Left ventricle myocardium inferior (tissue), 1 donor: Measurements from ENCODE around the gene KLK2. TPM values are rescaled to one million over a fixed set of nuclear protein-coding genes. Genes with fewer than 3 reads are reported as not detected.

ENCODE experiments used
- DNase-seq: peaks from one replicate; pipeline ENCODE4 v3.0.0-alpha.2; 2020
- H3K27ac ChIP-seq: fragments of 200-600 bp; replicated peaks from 2 replicates; pipeline ENCODE4 v1.8.0; 2021
- H3K27me3 ChIP-seq: fragments of 200-600 bp; 2 replicates; pipeline ENCODE4 v1.8.0; 2021; ENCODE audit warnings: low read depth
- H3K36me3 ChIP-seq: fragments of 200-600 bp; 2 replicates; pipeline ENCODE4 v1.8.0; 2021
- H3K4me1 ChIP-seq: fragments of 200-600 bp; 2 replicates; pipeline ENCODE4 v1.8.0; 2021
- H3K4me3 ChIP-seq: fragments of 200-600 bp; 2 replicates; pipeline ENCODE4 v1.8.0; 2021; ENCODE audit warnings: mild to moderate bottlenecking, moderate library complexity
- H3K9me3 ChIP-seq: fragments of 200-600 bp; replicated peaks from 2 replicates; pipeline ENCODE4 v1.8.0; 2021
- CTCF ChIP-seq: fragments of 200-600 bp; IDR thresholded peaks from 2 replicates; pipeline ENCODE4 v1.8.0; 2021; ENCODE audit warnings: antibody characterized with exemption, mild to moderate bottlenecking, borderline replicate concordance
- intact Hi-C: fragments of 100-400 bp; cut with micrococcal nuclease; formaldehyde crosslinking; loops from one replicate; pipeline ENCODE4 v1.11.0; 2022
- total RNA-seq: library from RNA; stranded (reverse); fragmentation: NEBNext Ultra II Directional; extraction: Animal tissue kit (Norgen Biotek cat#: 25700); gene quantifications from one replicate; pipeline ENCODE4 v1.2.1, GENCODE V29; 2021
- donor health status: DM: no; HTN: yes; CAD: no; lungs with severe emphysema.

Gene KLK2
- total RNA-seq, 1 donor from 2014 or later, result not detected

DNA sequence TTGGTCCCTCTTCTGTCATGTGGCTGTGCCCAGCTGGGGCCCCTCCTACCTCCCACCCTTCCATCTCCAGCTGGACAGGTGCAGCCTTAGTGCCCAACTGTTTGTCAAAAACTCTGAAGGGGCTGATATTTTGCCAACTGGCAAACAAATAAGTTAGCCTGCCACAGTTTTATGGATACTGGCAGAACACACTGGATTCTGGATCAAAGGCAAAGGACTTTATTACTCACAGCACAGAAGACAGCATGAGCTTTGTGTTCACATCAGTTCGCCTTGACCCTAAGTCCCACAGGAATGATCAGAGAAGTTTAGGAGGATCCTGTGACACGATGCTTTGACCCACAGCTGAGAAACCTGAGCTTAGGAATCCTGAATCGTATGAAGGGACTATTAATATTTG is 16.4 kb downstream of the KLK2 start:
- DNase-seq, result no peak
- no peak for TF ChIP-seq CTCF
- Histone ChIP-seq H3K4me1 (no peaks in the 10 kb centered on the region), H3K9me3 (no peaks in the 10 kb centered on the region), H3K4me3 (no peak overlapping the region), H3K27me3 (peaks cover 97% of the 10 kb centered on the region), H3K27ac (no peak overlapping the region), H3K36me3 (no peaks in the 10 kb centered on the region)
- intact Hi-C loops, result no loop called here

DNA sequence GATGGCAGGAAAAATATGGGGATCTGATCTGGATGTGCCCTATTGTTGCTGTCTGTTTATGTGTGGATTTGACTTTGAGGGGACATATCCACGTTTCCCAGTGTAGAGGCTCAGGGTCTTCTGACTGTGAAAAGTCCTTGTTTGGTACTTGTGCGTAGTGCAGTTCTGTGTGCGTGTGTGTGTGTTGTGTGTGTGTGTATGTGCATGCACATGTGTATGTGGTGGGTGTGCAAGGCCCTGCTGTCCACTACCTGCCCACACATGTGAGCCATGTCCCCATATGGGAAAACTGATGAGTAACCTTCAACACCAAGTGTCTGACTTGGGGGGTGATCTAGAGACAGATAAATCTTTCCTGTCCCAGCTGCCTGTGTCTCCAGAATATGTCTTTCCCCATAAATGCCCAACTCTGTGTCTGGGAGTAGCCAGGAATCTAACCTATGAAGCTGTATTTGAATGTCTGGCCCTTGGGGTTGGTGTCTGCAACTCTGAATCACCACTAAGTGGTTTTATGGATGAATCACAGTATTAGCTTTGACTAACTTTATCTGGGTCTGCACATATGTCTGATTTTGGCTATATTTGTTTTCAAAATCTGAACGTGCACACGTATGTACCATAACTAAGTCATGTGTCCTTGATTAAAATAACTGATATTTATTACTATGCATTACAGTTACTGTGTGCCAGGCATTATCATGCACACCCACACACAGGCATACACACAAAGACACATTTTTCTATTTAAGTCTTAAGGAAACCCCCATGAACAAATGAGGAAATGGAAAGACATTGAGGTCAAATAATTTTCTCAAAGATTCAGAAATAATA is 17.4 kb downstream of the KLK2 start:
- intact Hi-C loops, result no loop called here
- no peaks in the 10 kb centered on the region for H3K9me3 ChIP-seq
- no peak overlapping the region for H3K4me3 ChIP-seq
- H3K4me1 ChIP-seq, result no peaks in the 10 kb centered on the region
- TF ChIP-seq CTCF, result no peak
- no peak for DNase-seq
- H3K27me3 ChIP-seq, result peaks cover 94% of the 10 kb centered on the region
- no peaks in the 10 kb centered on the region for H3K36me3 ChIP-seq
- no peak overlapping the region for H3K27ac ChIP-seq

GRCh38 chr19:50891253-50891625 is 18.0 kb downstream of the KLK2 start:
- no peak overlapping the region for H3K27ac ChIP-seq
- H3K36me3 ChIP-seq, result no peaks in the 10 kb centered on the region
- DNase-seq, result no peak
- intact Hi-C loops, result no loop called here
- no peak for TF ChIP-seq CTCF
- no peak overlapping the region for H3K4me3 ChIP-seq
- H3K9me3 ChIP-seq, result no peaks in the 10 kb centered on the region
- peaks cover 90% of the 10 kb centered on the region for H3K27me3 ChIP-seq
- no peaks in the 10 kb centered on the region for H3K4me1 ChIP-seq

- peaks cover 89% of the 10 kb centered on the region for H3K27me3 ChIP-seq
- no peaks in the 10 kb centered on the region for H3K4me1 ChIP-seq
- intact Hi-C loops, result no loop called here
Observed at GRCh38 chr19:50893047-50893736, 20.0 kb downstream of the KLK2 start.

More at GRCh38 chr19:50893047-50893736, 20.0 kb downstream of the KLK2 start:
- no peak overlapping the region for H3K4me3 ChIP-seq
- H3K9me3 ChIP-seq, result no peaks in the 10 kb centered on the region
- no peak for TF ChIP-seq CTCF
- H3K27ac ChIP-seq, result no peak overlapping the region
- no peak for DNase-seq
- H3K36me3 ChIP-seq, result no peaks in the 10 kb centered on the region
